Gastroesophageal sphincter (tissue), 4 donors: ENCODE results near the gene PYCARD. TPM values are rescaled to one million over a fixed set of nuclear protein-coding genes. Genes with fewer than 3 reads are reported as not detected.
"Not testable (repeated sequence)": the region's sequence is repeated elsewhere in the genome, so short reads cannot be mapped to it uniquely, and the experiment has no call there.

Source experiments
- ATAC-seq: fragments of 150-250 bp; one replicate; pipeline ENCODE4 v1.9.1; 2016; ENCODE audit warnings: mild to moderate bottlenecking, moderate library complexity
- H3K27ac ChIP-seq, 4 donors: fragments of 200-600 bp; sonication (generic) in 3 of 4; 1 replicate in 3 of 4; 2 replicates in 1 of 4; pipeline ENCODE4 v1.5.1; 2016 to 2019
- H3K27me3 ChIP-seq: fragments of 200-600 bp; sonication (generic); one replicate; pipeline ENCODE4 v1.5.1; 2019
- H3K36me3 ChIP-seq, 2 donors: fragments of 200-600 bp; sonication (generic); one replicate each; pipeline ENCODE4 v1.5.1; 2019; ENCODE audit warnings: control low read depth in 1 of 2
- H3K4me1 ChIP-seq, 3 donors: fragments of 200-600 bp; sonication (generic); 1 replicate in 2 of 3; 2 replicates in 1 of 3; pipeline ENCODE4 v1.5.1; 2016 to 2019; ENCODE audit warnings: control low read depth in 2 of 3
- H3K4me3 ChIP-seq, 2 donors: fragments of 200-600 bp; sonication (generic); one replicate each; pipeline ENCODE4 v1.5.1; 2019; ENCODE audit warnings: mild to moderate bottlenecking in 1 of 2, moderate library complexity in 1 of 2
- H3K9me3 ChIP-seq, 3 donors: fragments of 200-600 bp; sonication (generic); one replicate each; pipeline ENCODE4 v1.5.1; 2017 to 2019; ENCODE audit warnings: control low read depth in 2 of 3
- EP300 ChIP-seq: sonication (generic); formaldehyde crosslinking; IDR thresholded peaks from one replicate; pipeline ENCODE4 v1.6.1; 2017; ENCODE audit warnings: antibody characterized with exemption, mild to moderate bottlenecking
- POLR2A ChIP-seq, 2 donors: fragments of 450-650 bp; IDR thresholded peaks; one replicate each; pipeline ENCODE4 v1.6.1; 2017; ENCODE audit warnings: antibody characterized with exemption in 2 of 2, mild to moderate bottlenecking in 2 of 2, moderate library complexity in 1 of 2
- POLR2AphosphoS5 ChIP-seq: sonication (generic); formaldehyde crosslinking; IDR thresholded peaks from one replicate; pipeline ENCODE4 v1.6.1; 2017; ENCODE audit warnings: antibody characterized with exemption
- WGBS, 2 donors: methylation state at CpG; one replicate each; pipeline ENCODE4 v1.1.5; 2018; ENCODE audit warnings: low coverage in 1 of 2; 5-methylcytosine and 5-hydroxymethylcytosine counted together
- small RNA-seq, 4 donors: library from RNA; depleted of rRNA; stranded (forward); fragments of <200 nt; gene quantifications; one replicate each; pipeline ENCODE3, GENCODE V24; 2016
- total RNA-seq, 4 donors: library from RNA; depleted of rRNA; stranded (reverse); fragments of >200 nt; gene quantifications; one replicate each; pipeline ENCODE4 v1.1.0, GENCODE V29; 2016
- TF ChIP-seq, protein P1 (sequence below), 4 experiments: fragments of 200-600 bp in 2 of 4; fragments of 450-650 bp in 2 of 4; sonication (generic) in 1 of 4; IDR thresholded peaks; one replicate each; pipeline ENCODE4 v1.5.1; 2017 to 2019; ENCODE audit warnings: antibody characterized with exemption in 4 of 4, mild to moderate bottlenecking in 2 of 4, moderate library complexity in 2 of 4

Gene PYCARD
- total RNA-seq, 4 donors from 2014 or later, result 3.9 to 21.8 (median 11.3) TPM

GRCh38 chr16:31177136-31177535, 25.4 kb downstream of the PYCARD start:
- no peak for ATAC-seq
- Histone ChIP-seq H3K4me3 (no peak overlapping the region), H3K4me1 (peaks cover 0 to 23% (median 14%) of the 10 kb centered on the region in 3 donors), H3K27me3 (no peaks in the 10 kb centered on the region), H3K27ac (no peak overlapping the region), H3K36me3 (peaks cover 0 to under 1% of the 10 kb centered on the region in 2 donors), H3K9me3 (no peaks in the 10 kb centered on the region)
- WGBS, 2 donors, result 80 to 82% methylated on average over 2 to 3 of the region's 3 CpGs
- TF ChIP-seq POLR2AphosphoS5, result no peak
- TF ChIP-seq, protein P1, sequence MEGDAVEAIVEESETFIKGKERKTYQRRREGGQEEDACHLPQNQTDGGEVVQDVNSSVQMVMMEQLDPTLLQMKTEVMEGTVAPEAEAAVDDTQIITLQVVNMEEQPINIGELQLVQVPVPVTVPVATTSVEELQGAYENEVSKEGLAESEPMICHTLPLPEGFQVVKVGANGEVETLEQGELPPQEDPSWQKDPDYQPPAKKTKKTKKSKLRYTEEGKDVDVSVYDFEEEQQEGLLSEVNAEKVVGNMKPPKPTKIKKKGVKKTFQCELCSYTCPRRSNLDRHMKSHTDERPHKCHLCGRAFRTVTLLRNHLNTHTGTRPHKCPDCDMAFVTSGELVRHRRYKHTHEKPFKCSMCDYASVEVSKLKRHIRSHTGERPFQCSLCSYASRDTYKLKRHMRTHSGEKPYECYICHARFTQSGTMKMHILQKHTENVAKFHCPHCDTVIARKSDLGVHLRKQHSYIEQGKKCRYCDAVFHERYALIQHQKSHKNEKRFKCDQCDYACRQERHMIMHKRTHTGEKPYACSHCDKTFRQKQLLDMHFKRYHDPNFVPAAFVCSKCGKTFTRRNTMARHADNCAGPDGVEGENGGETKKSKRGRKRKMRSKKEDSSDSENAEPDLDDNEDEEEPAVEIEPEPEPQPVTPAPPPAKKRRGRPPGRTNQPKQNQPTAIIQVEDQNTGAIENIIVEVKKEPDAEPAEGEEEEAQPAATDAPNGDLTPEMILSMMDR (IDR thresholded peaks at IDR 0.05), result no peak
- TF ChIP-seq POLR2A (IDR thresholded peaks at IDR 0.05), result no peak
- TF ChIP-seq EP300, result no peak

GRCh38 chr16:31170048-31170447, 32.5 kb downstream of the PYCARD start:
- H3K27ac ChIP-seq, H3K36me3 ChIP-seq, H3K4me1 ChIP-seq, H3K27me3 ChIP-seq, ATAC-seq, H3K4me3 ChIP-seq, H3K9me3 ChIP-seq: not testable (repeated sequence)
- WGBS, 2 donors, result no CpG with 5 or more reads among the region's 2 CpGs

DNA sequence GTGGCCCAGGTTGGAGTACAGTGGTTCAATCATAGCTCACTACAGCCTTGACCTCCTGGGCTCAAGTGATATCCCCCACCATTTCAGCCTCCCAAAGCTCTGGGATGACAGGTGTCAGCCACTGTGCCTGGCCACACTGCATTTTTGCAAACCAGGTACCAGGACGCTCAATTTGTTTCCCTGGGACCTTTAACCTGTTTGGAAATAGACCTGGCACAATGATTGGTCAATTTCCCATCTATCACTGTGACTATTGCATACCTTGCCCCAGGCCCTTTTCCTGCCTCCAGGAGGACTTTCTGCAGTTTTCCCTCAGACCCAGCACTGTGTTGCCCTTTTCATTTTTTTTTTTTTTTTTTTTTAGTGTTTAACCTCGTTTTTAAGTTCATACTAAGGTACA, 33.7 kb downstream of the PYCARD start:
- ATAC-seq, result no peak
- WGBS, 2 donors, result 18 to 67% methylated on average over 1 to 2 of the region's 2 CpGs

DNA sequence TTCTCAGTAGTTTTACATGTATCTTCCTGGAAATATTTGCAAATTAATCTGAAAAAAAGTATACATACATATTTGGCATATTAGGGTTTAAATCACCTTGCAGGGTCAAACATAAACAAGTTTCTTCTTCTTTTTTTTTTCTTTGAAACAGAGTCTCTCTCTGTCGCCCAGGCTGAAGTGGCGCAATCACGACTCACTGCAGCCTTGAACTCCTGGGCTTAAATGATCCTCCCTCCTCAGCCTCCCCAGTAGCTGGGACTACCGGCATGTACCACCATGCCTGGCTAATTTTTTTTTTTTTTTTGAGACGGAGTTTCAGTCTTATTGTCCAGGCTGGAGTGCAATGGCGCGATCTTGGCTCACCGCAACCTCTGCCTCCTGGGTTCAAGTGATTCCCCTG, 35.2 kb downstream of the PYCARD start:
- Histone ChIP-seq H3K27me3 (no peaks in the 10 kb centered on the region), H3K4me1 (no peaks in the 10 kb centered on the region), H3K4me3 (no peak overlapping the region), H3K27ac (no peak overlapping the region), H3K9me3 (no peaks in the 10 kb centered on the region), H3K36me3 (no peaks in the 10 kb centered on the region)
- ATAC-seq, result no peak
- TF ChIP-seq POLR2A (IDR thresholded peaks at IDR 0.05) (no peak), EP300 (no peak), POLR2AphosphoS5 (no peak)
- TF ChIP-seq, protein P1 (IDR thresholded peaks at IDR 0.05), result no peak
- 88% methylated on average over 7 of the region's 8 CpGs; no CpG with 5 or more reads in 1 of the 2 donors for WGBS, 2 donors

More for the DNA sequence above, 33.7 kb downstream of the PYCARD start:
- Histone ChIP-seq H3K9me3 (no peaks in the 10 kb centered on the region), H3K36me3 (no peaks in the 10 kb centered on the region), H3K4me3 (no peak overlapping the region), H3K27ac (no peak overlapping the region), H3K27me3 (no peaks in the 10 kb centered on the region), H3K4me1 (no peaks in the 10 kb centered on the region)
- no peak for TF ChIP-seq POLR2A (IDR thresholded peaks at IDR 0.05)
- no peak for TF ChIP-seq POLR2AphosphoS5
- no peak for TF ChIP-seq EP300
- TF ChIP-seq, protein P1 (IDR thresholded peaks at IDR 0.05), result no peak

DNA sequence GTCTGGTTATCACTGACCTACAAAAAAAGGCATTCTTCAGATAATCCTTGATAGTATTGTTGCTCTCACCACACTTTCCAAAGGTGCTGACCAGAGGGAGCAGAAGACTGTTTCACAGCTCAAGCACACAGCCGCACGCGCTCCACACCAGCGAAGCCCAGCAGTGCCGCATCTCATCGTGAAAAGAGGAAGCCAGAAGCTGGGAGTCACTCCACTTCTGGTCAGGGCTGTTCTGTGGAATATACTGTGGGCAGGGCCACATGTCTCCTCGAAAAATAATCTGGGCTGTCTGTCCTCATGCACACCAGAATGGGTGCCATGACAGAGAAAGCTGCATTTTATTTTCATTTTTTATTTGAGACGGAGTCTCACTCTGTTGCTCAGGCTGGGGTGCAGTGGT, 45.4 kb downstream of the PYCARD start:
- no peak for ATAC-seq
- WGBS, 2 donors, result 61 to 68% methylated on average over 2 to 3 of the region's 8 CpGs
- TF ChIP-seq POLR2A (IDR thresholded peaks at IDR 0.05), result no peak
- no peak for TF ChIP-seq POLR2AphosphoS5
- no peak for TF ChIP-seq EP300
- TF ChIP-seq, protein P1 (IDR thresholded peaks at IDR 0.05), result no peak
- H3K4me1 ChIP-seq, result no peaks in the 10 kb centered on the region
- no peaks in the 10 kb centered on the region for H3K9me3 ChIP-seq
- H3K27ac ChIP-seq, result no peak overlapping the region
- no peak overlapping the region for H3K4me3 ChIP-seq
- H3K36me3 ChIP-seq, result no peaks in the 10 kb centered on the region
- peaks cover 14% of the 10 kb centered on the region for H3K27me3 ChIP-seq

Small RNA genes lying within 50 kb of the gene (small RNA-seq; reads per million reads assigned to genes)
- 0 reads per million in 4 donors for gene AC009088.4
- 0 reads per million in 4 donors for gene NDUFA3P6

Other genes starting within 250 kb of the PYCARD start
- 10 to 100 TPM in 2 of 4 donors, 1 to 10 TPM in 2; 5.5 to 12.9 (median 10.1) TPM for gene SETD1A, start 245.0 kb downstream of the PYCARD start, total RNA-seq
- gene HSD3B7, start 217.6 kb downstream of the PYCARD start, total RNA-seq, result 10 to 100 TPM; 10.1 to 26.2 (median 16.0) TPM
- gene STX1B, start 192.1 kb downstream of the PYCARD start, total RNA-seq, result 1 to 10 TPM in 2 of 4 donors, under 1 TPM in 1, not detected in 1; 0.54 to 3.3 (median 1.9) TPM
- 10 to 100 TPM; 32.2 to 40.6 (median 37.2) TPM for gene STX4, start 169.2 kb downstream of the PYCARD start, total RNA-seq
- gene ZNF668, start 128.5 kb downstream of the PYCARD start, total RNA-seq, result 10 to 100 TPM in 3 of 4 donors, 1 to 10 TPM in 1; 8.6 to 22.5 (median 12.6) TPM
- gene ZNF646, start 128.3 kb downstream of the PYCARD start, total RNA-seq, result 10 to 100 TPM; 10.9 to 16.9 (median 13.6) TPM
- 1 to 10 TPM in 3 of 4 donors, under 1 TPM in 1; 0.25 to 4.4 (median 2.6) TPM for gene PRSS53, start 113.8 kb downstream of the PYCARD start, total RNA-seq
- gene VKORC1, start 108.0 kb downstream of the PYCARD start, total RNA-seq, result 100 to 1,000 TPM in 3 of 4 donors, 10 to 100 TPM in 1; 93.6 to 119 (median 107) TPM
- gene BCKDK, start 94.4 kb downstream of the PYCARD start, total RNA-seq, result 10 to 100 TPM; 26.5 to 70.2 (median 39.8) TPM
- gene KAT8, start 85.1 kb downstream of the PYCARD start, total RNA-seq, result 10 to 100 TPM; 65.6 to 81.4 (median 72.3) TPM
- 1 to 10 TPM in 1 of 4 donors, not detected in 3; 4.1 TPM for gene PRSS8, start 67.0 kb downstream of the PYCARD start, total RNA-seq
- 10 to 100 TPM in 1 of 4 donors, 1 to 10 TPM in 2, under 1 TPM in 1; 0.17 to 15.3 (median 3.7) TPM for gene PRSS36, start 52.7 kb downstream of the PYCARD start, total RNA-seq
- 10 to 100 TPM; 12.5 to 69.9 (median 40.0) TPM for gene FUS, start 22.6 kb downstream of the PYCARD start, total RNA-seq
- gene TRIM72, start 11.4 kb upstream of the PYCARD start, total RNA-seq, result under 1 TPM in 2 of 4 donors, not detected in 2; under 0.01 to 0.08 TPM
- under 1 TPM in 1 of 4 donors, not detected in 3; 0.93 TPM for gene PYDC1, start 14.4 kb upstream of the PYCARD start, total RNA-seq
- 10 to 100 TPM in 2 of 4 donors, 1 to 10 TPM in 2; 5.4 to 21.4 (median 12.7) TPM for gene ITGAM, start 57.2 kb upstream of the PYCARD start, total RNA-seq
- gene ITGAX, start 152.4 kb upstream of the PYCARD start, total RNA-seq, result 1 to 10 TPM; 1.2 to 7.5 (median 2.4) TPM
- under 1 TPM in 1 of 4 donors, not detected in 3; 0.27 TPM for gene ITGAD, start 190.6 kb upstream of the PYCARD start, total RNA-seq
- not detected for gene COX6A2, start 225.6 kb upstream of the PYCARD start, total RNA-seq
- gene ZNF843, start 240.0 kb upstream of the PYCARD start, total RNA-seq, result 1 to 10 TPM in 3 of 4 donors, under 1 TPM in 1; 0.62 to 1.6 (median 1.3) TPM